Umbilical cord (tissue), 2 donors: Measurements from ENCODE around the gene MAP3K14. TPM values are rescaled to one million over a fixed set of nuclear protein-coding genes. Genes with fewer than 3 reads are reported as not detected.
A peak's percentile ranks its signal among the peaks of the same experiment; 100 is the strongest.

Source experiments
- DNase-seq: peaks from one replicate; pipeline ENCODE4 v3.0.0-alpha.2; 2015; ENCODE audit warnings: low spot score
- total RNA-seq: library from RNA; depleted of rRNA; stranded (reverse); fragments of >200 nt; gene quantifications from one replicate; pipeline ENCODE4 v1.2.3, GENCODE V29; 2014; ENCODE audit warnings: low replicate concordance; ENCODE audit not compliant: insufficient read depth

MAP3K14 gene
- total RNA-seq, 1 donor from 2014 or later: 0.96 TPM

DNA sequence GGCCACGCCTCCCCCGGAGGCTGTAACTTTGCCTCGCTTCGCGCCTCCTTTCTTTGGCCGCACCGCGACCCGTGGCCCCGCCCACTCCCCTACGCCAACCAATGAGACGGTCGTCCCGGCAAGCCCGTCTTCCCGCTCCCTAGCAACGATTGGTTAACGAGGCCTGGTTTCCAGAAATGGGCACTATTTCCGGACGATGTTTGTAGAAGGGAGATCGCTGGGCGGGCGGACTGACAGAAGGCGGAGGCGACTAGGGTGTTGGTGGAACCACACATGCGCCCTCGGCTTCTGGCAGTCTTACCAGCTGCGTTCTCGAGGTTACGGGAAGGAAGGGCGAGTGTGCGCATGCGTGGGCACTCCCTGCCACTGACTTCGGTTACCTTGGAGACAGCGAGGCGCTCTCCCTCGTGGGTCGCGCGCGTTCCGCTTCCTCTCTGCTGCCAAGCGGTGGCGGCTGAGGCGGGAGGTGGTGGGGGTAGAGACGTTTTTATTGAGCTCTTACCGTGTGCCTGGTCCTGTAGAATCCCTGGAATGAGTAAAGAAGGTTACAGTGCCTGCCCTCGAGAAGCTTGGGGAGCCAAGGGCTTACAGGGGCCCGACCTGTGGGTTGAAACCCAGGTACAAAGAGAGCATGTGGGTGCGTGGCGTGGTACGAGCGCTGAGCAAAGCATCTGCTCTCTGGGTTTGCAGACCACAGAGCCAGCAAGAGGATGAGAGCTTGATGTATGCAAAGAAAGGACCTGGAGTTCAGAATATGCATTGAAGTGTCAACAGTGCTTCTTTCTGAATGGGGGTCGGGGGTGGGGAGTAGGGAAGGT is 500 bp upstream of the MAP3K14 start:
- peak; percentile 100 for DNase-seq

DNA sequence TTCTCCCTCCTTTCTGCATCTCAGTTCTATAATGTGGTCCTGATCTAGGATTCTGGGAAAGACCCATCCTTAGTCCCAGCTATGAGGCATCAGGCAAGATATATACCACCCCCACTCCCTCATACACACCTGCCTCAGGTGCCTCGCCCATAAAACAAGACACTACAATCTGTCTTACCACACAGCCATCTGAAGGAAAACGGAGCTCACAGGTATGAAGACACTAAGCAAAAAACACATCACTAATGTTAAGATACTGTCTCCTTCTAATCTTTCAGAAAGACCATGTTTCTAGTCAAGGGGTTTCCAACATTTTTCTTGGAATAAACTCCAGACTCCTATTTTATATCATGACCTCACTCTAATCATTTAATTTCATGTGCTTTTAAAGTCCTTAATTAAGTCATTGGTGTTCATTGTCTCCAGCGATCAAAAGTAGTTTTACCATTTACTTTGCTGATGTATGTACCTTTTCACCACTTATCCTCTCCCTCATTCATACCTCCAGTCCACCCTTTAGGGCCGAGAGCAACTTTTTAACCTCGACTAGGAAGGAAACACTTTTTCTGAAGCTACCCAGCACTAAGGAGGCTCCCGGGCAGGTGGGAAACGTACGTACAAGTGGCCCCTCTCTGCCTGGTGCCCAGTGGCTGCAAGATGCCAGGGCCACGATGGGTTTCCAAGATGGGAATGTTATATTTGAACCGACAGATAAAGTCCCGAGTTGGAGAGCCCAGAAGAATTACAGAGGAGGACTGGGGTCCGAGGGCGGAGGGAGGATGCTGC is 979 bp downstream of the MAP3K14 start:
- no peak for DNase-seq

DNA sequence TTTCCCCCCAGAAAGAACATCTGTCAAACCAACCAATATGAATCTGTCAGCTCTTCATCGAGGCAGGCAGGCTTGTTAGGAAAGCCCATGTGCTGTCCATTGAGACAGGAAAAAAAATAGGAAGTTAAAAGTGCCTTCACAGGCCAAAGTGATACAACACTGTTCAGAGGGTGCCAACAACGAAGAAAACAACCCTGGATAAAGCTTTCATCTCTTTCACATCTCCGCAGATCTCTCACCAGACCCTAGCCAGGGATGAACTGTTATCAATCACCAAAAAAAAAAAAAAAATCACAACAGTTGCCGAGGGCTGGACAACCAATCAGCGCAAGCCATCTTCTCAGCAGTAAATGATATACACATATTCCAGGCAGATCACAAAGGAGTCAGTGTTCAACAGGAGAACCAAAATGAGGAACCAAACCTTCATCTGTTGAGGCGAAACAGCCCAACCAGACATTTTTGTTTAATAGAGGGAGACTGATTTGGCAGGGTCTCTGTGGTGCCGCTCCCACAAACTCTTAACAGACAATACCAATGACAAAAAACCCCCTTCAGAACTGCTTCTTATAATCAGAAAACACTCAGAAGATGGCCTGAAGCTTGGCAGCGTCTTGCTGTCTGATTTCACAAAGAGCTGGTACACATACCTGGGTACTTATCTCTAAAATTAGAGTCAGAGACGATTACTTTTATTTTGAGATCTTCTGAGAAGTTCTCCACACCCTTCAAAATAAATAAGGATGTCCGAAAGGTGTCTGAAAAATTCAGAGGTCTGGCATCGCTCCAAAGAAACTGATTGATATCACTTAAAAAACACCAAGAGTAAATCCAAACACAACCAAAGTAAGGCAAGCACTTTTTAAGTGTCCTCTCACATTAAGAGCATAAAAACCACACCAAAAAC is 1.8 kb downstream of the MAP3K14 start:
- DNase-seq: no peak

DNA sequence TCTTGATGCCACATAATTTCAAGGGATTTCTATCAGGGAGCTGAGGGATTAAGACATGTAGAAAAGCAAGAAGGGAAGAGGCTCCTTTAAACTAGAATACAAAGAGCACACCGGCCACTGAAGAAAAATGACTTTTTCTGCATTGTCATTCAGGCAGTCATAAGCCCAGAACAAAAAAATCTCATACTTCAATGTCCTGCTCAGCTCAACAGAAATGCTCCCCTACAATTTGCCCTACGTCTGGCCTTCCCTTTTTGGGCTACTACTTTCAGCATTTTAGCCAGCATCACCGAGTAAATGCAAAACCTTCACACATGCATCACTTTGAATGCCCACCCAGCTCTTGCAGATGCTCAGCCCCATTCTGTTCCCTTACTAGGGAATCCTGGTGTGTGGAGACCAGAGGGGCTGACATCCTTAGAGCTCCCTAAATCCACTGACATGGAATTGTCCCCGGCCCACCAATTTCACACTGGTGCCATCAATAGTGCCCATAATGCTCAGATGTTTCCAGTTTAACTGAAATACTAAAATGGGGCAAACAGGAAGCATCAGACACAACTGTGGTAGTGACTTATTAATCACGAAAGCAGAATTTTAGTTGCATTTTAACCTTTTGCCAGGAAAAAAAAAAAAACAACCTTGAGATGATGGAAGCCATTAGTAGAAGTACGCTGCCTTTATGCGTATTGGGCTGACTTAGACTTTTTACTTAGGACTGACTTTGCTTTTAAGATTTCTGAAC is 2.7 kb downstream of the MAP3K14 start:
- no peak for DNase-seq

DNA sequence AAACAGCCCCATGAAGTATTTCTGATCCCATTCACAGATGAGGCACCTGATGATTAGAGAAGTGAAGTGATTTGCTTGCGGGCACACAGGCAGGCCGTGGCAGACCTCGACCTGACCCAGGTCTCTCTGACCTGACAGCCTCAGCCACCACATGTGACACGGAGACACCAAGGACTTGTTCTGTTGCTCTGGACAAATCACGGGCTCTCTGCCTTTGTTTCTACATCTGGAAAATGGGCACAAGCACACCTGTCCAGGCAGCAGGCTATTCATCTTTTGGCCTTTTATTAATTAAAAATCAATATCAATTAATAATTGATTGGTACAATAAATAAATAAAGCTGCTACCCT is 3.4 kb downstream of the MAP3K14 start:
- DNase-seq: no peak

DNA sequence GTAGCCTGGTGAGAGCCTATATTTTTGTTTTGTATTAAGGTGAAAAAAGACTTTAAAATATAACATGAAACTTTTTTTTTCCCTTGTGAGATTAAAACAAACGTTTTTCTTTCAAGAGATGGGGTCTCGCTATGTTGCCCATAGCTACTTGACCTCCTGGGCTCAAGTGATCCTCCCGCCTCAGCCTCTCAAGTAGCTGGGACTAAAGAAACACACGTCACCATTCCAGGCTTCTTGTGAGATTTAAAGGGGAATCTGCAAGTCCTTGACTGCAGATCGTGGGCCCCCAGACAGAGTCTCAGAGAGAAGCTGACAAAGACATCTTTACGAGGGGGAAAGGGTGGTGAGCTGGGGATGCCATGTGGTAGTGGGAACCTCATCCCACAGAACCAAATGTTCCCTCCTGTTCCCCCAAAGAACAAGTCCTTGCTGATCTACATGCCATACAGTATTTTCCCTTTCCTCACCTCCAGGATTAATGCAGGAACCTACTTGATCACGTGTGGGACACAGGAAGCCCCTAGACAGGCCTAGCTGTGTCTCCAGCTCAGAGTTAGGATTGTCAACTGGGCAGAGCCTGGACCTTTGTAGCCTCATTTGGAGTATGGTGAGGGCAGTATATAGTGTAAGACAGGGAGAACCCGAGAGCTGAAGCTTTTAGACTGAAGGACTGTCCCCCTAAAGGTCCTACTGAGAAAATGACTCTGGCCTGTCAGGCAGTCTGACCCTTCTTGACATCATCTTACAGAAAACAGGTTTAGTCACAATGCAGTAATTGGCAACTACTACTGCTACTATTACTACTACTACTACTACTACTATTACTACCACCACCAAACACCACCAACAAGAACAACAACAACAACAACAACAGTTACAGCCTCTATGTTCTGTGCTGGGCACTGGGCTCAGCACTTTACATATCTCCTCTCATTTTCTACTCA is 4.1 kb downstream of the MAP3K14 start:
- DNase-seq: no peak

DNA sequence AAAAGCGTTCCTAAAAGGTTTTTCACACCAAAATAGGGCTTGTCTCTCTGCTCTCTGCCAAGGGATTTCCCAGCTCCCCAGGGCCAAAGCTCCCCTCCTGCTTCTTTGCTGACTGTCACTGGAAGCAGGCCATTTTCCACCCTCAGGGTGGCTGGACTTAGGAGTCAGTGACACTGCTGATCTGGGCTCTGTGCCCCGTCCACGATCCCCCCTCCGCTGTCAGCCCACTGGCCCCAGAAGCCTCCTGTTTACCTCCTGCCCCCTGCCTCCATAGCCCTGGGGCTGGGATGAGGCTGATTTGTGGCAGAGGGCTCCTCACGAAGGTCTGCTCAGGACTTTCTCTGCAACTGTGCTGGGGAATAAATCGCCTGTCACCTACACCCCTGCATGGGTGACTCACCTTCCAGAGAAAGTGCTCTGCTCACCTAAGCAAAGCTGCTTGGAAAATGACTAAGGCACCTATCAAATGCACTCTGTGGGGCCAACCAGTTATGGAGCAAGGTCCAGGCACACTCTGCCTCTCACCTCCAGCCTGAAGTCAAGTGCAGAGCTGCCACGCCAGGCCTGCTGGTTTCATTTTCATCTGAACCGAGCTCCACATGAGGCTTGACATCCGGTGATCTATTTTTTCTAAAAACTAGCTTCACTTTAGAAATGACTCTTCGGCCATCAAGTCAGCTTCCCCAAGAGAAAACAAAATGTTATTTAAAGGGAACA is 4.9 kb downstream of the MAP3K14 start:
- no peak for DNase-seq

DNA sequence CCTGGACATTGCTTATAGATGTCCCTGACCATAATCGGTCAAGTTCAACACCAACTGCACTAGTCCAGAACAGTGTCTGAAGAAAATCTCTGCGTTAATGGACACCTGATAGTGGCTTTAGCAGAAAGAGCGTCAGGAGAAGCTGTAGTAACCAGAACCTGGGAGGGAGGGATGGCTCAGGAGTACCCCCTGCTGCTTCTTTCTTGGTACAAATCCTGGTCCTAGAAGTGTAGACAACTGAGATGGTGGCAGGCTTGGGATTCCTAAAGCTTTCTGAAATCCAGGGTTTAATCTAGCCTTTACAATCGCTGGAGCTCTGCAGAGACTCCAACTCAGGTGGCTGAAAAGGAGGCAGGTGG is 5.4 kb downstream of the MAP3K14 start:
- no peak for DNase-seq

DNA sequence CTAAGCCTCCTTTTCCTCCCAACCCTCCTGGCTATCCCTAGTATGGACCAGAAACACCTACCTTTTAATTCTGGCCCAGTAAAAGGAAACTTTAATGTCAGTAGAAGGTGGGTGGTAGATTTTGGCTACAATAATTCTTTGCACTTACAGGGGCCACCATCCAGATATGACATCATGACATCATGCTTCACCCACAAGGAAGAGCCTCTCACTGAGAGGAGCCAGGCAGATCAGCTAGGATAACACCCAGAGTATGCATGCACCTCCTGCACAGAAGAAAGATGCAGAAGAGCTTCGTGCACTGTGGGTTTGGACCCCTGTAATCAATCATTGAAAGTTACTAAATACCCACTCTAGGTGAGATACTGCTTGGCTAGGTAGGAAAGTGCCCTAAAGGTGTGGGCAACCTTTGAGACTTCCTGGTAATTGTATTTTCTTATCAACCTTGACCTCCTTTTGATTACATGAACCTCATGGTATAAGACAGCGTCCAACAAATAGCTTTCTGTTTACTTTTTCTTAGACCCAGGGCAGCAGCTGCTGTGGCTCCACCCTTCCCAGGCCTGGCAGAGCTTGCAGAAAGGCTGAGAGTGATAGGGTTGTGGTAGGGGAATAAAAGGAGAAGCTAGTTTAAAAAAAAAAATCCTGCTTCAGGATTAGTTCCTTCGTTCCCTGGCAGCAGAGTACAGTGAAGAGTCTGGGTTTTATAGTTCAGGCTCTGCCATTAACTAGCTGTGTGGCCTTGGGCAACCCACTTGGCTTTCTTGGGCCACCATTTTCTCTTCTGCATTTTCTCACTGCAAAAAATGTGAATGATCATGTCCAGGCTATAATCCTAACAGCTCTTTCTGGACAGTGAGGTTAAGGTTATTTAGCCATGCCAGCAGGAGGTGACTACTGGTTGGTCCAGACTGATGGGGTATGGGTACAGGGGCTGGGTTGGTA is 6.2 kb downstream of the MAP3K14 start:
- peak; percentile 85 for DNase-seq

DNA sequence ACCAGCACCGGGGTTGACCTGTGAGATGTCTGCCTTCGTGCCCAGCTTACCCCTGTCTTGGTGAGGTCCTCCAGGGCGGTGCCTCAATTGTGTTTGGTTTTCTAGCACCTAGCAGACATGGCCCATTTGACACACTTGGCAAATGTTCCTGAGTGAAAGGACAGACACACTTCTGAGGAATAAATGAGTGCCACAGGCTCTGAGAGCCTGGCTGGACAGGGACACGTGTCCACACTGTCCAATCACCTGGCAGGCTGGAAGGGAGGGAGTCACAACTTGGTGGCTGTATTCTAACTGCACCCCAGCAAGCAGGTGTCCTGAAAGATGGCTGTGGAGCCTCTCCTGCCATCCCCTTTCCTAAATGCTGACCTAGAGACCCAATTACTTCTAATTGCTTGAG is 7.4 kb downstream of the MAP3K14 start:
- DNase-seq: no peak

DNA sequence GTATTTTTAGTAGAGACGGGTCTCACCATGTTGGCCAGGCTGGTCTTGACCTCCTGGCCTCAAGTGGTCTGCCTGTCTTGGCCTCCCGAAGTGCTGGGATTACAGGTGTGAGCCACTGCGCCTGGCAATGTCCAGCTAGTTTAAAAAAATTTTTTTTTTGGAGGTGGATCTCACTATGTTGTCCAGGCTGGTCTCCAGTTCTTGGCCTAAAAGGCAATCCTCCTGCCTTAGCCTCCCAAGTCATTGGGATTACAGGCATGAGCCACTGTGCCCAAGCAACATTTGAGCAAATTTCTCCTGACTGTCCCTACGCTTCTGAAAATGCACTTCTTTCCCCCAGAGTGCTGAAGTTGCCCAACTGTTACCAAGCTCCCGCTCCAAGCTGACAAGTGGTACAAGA is 8.0 kb downstream of the MAP3K14 start:
- no peak for DNase-seq

DNA sequence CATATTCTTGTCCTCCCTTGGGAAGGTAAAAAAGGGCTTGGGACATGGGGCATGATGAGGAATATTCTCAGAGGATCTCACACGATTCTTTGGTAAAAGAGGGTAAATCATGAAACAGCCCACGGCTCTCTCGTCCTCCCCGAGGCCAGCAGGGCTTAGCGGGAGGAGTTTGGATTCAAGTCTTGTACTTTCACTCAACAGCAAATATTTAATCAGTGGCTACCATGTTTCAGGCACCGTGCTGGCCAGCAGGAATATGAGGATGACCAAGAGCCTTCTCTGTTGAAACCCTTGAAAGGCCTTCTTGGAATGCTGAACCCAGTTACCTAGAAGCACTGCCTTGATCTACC is 8.8 kb downstream of the MAP3K14 start:
- DNase-seq: no peak

DNA sequence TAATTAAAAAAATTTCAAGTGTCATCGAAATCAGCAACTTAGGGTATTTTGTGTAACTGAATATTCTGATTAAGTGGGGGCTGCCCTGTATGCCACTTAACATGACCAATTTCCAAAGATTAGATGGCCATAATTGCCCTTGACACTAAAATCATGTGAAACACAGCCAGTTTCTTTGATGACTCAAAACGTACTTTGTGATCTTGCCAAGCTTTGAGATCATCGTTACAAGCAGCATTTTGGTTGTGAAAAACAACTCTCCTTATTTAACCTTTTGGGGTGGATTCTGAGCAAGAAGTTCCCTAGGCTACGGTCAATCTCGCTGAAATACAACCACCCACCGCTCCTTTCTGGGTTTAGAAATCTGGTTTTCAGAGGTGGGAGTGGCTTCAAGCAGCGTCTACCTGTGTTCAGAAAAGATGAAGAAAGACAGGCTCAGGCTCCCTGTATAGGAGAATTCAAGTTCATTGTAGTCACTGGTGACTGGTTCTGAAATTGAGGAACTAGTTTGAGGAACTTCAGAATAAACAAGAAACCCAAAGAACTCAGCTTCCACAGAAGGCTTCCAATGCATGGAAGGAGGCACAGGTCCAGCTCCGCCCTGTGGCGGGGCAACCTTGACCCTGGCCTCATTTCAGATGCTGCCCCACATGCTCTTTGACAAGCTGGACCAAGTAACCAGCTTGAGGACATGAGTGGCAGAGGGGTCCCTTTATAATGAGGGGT is 9.4 kb downstream of the MAP3K14 start:
- DNase-seq: peak; percentile 86

DNA sequence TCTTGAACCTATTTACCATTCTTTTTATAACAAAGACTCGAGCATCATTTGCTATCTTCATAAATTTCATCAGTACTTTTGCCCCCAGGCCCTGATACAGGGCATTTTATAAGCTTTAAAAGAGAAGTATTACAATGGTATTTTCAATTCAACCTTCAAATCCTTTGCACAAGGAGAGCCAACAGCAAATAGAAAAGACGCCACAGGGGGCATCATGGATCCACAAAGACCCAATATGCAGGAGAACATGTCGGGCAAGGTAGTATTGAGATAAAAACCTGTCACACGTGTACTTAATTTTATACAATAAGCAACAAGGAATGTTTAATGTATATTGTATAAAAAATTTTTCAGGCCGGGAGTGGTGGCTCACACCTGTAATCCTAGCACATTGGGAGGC is 10.2 kb downstream of the MAP3K14 start:
- DNase-seq: no peak

DNA sequence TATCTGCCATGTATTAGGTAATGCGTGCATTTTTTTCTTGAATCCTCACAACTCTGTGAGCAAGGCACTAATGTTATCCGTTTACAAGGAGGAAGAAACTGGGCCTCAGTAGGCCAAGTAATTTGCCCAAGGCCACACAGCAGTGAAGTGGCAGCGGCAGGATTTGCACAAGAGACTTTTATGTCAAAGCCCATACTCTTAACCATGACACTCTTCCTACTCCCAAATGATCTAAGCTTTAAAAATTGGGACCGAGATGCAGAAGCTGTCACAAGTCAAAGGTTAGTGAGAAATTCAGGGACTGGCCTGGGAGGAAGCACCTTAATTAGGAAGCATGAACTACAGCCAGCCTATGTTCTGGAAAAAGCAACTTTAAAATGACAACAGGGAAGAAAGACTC is 10.7 kb downstream of the MAP3K14 start:
- DNase-seq: no peak

DNA sequence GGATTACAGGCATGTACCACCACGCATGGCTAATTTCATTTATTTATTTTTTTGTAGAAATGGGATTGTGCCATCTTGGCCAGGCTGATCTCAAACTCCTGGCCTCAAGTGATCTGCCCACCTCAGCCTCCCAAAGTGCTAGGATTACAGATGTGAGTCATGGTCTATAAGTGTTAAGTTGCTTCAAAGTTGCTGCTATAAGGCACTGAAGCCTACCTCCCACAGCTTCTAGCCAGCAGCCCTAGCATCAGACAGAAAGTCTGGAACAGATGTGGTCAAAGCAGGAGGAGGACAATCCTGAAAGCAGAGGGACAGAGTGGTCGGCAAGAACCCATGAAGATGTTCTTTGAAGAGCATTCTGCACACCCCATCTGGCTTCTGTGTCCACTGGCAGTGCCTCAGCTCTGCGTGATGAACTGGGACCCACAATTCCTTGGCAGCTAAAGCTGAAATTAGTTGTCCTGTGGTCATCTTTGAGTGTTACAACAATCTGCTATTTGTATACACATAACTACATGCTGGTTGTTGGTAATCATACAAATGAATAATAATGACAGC is 11.2 kb downstream of the MAP3K14 start:
- no peak for DNase-seq

DNA sequence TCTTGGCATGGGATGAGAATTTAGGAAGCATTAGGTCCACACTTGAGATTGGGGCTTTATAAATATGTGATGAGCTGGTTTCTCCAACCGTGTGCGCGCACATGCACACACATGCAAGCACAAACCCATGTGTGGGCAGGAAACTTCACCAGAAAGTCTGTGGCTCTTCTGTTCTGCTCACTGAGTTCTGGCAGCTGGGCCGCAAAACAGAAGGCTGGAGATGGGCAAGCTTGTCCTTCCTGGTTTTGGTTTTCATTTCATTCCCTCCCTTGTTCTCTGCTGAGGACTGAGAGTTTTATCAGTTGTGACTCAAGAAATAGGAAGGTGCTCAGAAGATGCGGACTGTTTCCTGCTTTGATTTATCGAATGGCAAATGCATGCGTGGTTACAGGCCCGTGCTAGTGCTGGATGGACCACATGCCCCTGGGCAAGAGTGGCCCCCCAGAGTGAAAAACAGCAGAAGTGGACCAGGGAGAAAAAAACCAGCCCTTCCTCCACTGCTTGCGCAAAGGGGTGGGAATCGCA is 14.1 kb downstream of the MAP3K14 start:
- DNase-seq: peak; percentile 58
